NOMO-1 treated with DMSO at 0.1 percent for 48 hours (cell line): Measurements from ENCODE around the gene FZR1.
"Not testable (repeated sequence)": the region's sequence is repeated elsewhere in the genome, so short reads cannot be mapped to it uniquely, and the experiment has no call there.

Experiments
- DNase-seq: peaks from one replicate; lab custom pipeline; 2025; ENCODE audit not compliant: unreplicated experiment; lab: John Stamatoyannopoulos, UW

Gene FZR1

GRCh38 chr19:3528539-3529211 lies 22.6 kb downstream of the FZR1 start:
- DNase-seq, result no peak

GRCh38 chr19:3529299-3529698 lies 23.2 kb downstream of the FZR1 start:
- not testable (repeated sequence) for DNase-seq

- DNase-seq, result no peak
These were observed 24.3 kb downstream of the FZR1 start for GRCh38 chr19:3530389-3530788.

- no peak for DNase-seq
These were observed 25.6 kb downstream of the FZR1 start for GRCh38 chr19:3531716-3532115.

GRCh38 chr19:3532154-3532786 lies 26.2 kb downstream of the FZR1 start:
- no peak for DNase-seq

- DNase-seq, result no peak
These were observed 26.9 kb downstream of the FZR1 start for GRCh38 chr19:3533033-3533432.

GRCh38 chr19:3533563-3534216 lies 27.6 kb downstream of the FZR1 start:
- DNase-seq, result no peak

GRCh38 chr19:3534375-3535234 lies 28.5 kb downstream of the FZR1 start:
- no peak for DNase-seq

GRCh38 chr19:3535235-3535535 lies 29.1 kb downstream of the FZR1 start:
- no peak for DNase-seq

- no peak for DNase-seq
These were observed 29.5 kb downstream of the FZR1 start for GRCh38 chr19:3535563-3535965.

- DNase-seq, result no peak
These were observed 29.9 kb downstream of the FZR1 start for GRCh38 chr19:3535981-3536380.

GRCh38 chr19:3536429-3537100 lies 30.5 kb downstream of the FZR1 start:
- DNase-seq, result no peak

- no peak for DNase-seq
These were observed 31.0 kb downstream of the FZR1 start for GRCh38 chr19:3537101-3537437.

- no peak for DNase-seq
These were observed 31.5 kb downstream of the FZR1 start for GRCh38 chr19:3537438-3538240.

GRCh38 chr19:3538258-3538929 lies 32.3 kb downstream of the FZR1 start:
- DNase-seq, result no peak

- no peak for DNase-seq
These were observed 33.0 kb downstream of the FZR1 start, which contains the start of gene TEKTIP1 for GRCh38 chr19:3538965-3539755. Gene TEKTIP1 (plus strand): TSS chr19:3539174. CDS start chr19:3539178, 4 bp downstream.

GRCh38 chr19:3539756-3540118 lies 33.6 kb downstream of the FZR1 start:
- DNase-seq, result no peak

- no peak for DNase-seq
These were observed 37.3 kb downstream of the FZR1 start for GRCh38 chr19:3543150-3544057.
